Activated T-cell treated with anti-CD3 and anti-CD28 coated beads, Interleukin-2, amount 50 U/mL, for 48 hours (primary cell): ENCODE results near the gene PXDC1.

ENCODE experiments used
- DNase-seq, 2 experiments: peaks; one replicate each; pipeline ENCODE4 v3.0.0-alpha.2; 2020

Gene PXDC1, protein sequence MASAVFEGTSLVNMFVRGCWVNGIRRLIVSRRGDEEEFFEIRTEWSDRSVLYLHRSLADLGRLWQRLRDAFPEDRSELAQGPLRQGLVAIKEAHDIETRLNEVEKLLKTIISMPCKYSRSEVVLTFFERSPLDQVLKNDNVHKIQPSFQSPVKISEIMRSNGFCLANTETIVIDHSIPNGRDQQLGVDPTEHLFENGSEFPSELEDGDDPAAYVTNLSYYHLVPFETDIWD

DNA sequence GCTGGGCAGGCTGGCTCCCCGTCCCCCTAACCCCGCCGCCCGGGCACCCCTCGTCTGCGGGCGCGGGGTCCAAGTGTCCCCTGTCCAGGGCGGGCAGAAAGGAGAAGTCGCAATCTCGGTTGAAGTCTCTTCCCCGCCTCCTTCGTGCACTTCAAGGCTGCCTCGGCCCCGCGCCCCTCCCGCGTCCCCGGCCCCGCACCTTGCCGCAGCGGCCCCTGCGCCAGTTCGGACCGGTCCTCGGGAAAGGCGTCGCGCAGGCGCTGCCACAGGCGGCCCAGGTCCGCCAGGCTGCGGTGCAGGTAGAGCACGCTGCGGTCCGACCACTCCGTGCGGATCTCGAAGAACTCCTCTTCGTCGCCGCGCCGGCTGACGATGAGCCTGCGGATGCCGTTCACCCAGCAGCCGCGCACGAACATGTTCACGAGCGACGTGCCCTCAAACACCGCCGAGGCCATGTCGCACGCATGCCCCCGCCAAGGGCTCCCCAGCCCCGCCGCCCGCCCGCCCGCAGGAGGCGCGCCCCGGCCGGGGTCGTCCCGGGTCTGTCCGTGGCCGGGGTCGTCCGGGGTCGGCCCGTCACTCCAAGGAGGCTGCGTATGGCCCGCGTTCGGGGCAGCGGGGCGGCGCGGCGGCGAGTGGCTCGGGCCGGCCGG, at the start of gene PXDC1:
Gene PXDC1 (minus strand): TSS at position 637 of the 653 bp plus-strand sequence. CDS start 182 bp downstream, at position 455.
- peak; percentile 36 to 47 for DNase-seq

DNA sequence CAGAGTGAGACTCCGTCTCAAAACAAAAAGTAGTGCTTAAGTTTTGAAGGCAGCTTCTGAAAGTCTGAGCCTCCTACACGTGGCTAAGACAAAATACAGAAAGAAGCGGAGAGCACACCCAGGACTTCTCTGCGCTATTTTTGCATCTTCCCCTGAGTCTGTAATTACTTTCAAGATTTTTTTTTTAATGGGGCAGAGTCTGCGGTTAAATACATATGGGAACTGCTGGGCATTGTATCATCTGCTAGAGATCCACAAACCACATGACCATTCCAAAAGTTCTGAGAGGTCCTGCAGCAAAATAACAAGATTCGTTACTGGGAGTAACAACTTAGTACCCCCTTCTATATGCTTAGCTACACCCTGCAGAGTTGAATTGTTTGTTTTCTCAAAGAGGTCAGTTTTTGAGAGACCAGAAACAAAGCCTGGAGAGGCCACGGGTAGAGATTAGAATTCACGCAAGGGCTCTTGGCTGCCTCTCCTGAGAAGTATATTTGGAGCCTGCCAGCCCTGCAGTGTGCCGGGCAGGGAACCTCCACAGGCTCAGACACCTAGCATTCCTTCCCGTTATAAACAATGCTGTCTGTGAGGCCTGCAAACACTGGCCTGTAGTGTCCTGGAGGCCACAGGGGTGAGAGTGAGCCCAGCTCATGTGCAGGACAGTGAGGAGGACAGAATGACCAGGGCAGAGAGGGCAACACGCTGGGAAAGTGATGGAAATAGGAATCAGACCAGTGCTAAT, 49.5 kb upstream of the PXDC1 start:
- no peak for DNase-seq

DNA sequence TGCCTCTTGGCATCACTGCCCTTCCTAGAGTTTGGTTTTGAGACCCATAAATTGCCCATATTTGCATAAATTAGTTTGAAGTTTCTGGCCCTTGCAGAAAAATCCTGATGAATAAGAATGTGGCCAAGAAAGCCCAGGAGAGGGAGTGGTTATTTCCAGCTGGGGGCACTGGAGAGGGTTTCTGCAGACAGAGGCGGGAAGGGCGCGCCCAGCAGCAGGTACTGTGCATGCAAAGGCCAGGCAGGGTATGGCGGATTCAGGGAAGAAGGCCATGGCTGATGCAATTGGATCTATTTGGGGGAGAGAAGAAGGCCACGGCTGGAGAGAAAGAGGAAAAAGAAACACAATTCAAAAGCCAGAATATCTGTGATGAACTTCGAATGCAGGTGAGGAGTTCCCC, 48.2 kb upstream of the PXDC1 start:
- no peak for DNase-seq

DNA sequence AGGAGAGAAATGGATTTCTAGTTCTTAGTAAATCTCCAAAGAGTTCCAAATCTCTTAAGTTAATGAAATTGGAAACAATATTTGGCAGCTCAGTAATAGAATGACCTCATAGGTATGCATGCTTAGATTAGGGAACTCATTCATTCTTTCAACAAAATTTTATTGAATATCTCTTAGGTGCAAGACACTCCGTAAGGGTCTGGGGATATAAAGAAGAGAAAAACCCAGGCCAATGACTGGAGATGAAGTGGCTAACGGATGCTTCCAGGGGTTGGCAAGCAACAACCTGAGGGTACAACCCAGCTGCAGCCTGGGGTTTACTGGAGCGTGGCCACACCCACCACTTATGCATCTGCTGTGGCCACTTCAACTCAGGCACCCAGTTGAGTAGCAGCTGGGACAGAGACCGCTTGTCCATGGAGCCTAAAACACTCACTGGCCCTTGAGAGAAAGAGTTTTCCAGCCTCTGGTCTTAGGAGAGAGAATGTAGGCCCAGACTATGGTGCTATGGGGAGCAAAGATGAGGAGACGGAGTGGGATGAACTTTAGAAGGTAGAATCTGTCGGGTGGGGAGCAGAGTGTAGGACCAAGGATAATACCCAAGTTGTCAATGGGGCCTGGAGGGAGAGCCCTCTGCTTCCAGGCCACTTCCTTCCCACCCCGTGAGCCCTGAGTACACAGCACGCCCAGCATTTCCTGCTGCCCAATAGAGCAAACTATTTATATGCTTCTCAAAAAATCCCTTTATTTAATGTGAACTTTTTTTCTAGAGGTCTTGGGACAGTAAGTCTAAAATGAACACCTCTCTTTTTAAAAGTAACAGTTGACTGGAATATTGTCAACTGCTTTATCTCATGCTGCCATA, 46.8 kb upstream of the PXDC1 start:
- DNase-seq: no peak

GRCh38 chr6:3797231-3798054, 45.9 kb upstream of the PXDC1 start:
- no peak for DNase-seq

DNA sequence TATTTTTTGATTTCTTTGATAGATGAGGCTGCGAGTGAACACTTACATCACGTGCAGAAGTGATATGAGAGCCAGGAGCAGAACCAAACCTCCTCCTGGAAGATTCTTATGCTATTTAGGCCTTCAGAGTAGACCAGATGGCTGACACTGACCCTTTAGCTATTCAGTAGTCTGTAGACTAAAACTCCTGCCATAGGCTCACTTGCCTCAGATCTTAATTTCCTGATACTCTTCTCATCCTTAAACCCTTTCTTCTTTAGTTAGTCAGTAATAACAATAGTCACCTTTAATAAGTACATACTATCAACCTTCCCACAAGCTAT, 45.2 kb upstream of the PXDC1 start:
- no peak for DNase-seq

GRCh38 chr6:3795836-3796718, 44.6 kb upstream of the PXDC1 start:
- no peak for DNase-seq

GRCh38 chr6:3794092-3794491, 42.6 kb upstream of the PXDC1 start:
- DNase-seq: no peak

GRCh38 chr6:3793545-3793944, 42.0 kb upstream of the PXDC1 start:
- DNase-seq: no peak

DNA sequence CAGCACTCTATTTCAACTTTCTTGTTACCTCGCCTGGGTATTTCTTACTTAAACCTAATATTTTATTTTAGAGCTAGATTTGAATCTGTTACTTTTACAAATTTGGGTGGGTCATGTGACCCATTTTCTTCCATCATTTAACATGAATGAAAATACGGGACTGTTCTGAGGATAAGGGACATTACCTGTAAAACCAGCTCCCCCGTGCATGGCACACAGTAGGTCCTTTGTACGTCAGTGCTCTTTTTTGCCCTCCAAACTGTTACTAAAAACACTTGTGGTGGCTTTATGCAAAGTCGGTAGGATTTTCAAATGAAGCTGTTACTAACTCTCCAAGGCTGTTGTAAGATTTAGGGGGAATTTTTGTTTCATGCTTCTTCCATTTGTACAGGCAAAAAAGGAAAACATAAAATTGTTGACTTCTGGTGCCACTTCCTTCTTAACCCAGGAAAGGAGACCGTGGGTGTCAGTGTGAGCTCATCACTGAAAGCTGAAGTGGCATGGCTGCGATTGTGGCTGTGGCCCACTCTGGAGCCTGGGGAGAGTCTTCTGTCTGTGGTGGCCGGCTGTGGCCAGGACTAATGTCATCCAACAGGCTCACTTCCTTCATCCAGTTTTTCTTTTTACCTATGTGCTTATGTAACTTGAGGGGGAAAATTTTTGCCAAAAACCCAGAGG, 40.2 kb upstream of the PXDC1 start:
- no peak for DNase-seq

DNA sequence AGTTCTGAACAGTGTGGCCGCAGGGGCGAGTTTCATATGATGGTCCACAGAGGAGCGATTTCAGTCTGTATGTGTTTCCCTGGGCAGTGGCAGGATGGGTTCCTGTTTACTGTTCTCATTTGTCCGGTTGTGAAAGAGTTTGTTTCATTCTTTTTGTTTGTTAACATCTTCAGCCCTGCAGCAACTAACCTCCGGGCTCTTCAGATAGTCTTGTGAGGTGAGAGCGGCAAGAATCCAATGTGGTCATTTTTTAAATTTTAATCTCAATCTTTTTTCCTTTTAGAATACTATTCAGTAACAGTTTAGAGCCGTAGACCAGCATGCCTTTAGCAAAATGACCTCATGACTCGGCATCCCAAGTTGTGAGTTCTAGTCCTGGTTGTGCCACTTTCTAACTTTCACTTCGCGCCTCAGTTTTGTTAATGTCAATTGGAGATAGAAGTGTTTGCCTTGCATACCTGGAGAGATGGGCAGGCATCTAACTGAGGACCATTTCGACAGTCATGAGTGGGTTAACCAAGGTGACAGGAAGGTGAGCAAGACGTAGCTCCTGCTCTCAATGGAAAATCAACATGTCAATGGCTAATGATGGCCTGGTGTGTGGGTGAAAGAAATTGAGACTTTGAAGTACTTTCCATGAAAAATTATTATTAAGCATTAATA, 38.5 kb upstream of the PXDC1 start:
- DNase-seq: no peak

- DNase-seq: no peak
These were observed 37.7 kb upstream of the PXDC1 start for GRCh38 chr6:3789018-3789895.

- DNase-seq: no peak
These were observed 37.0 kb upstream of the PXDC1 start for GRCh38 chr6:3788408-3789017.

DNA sequence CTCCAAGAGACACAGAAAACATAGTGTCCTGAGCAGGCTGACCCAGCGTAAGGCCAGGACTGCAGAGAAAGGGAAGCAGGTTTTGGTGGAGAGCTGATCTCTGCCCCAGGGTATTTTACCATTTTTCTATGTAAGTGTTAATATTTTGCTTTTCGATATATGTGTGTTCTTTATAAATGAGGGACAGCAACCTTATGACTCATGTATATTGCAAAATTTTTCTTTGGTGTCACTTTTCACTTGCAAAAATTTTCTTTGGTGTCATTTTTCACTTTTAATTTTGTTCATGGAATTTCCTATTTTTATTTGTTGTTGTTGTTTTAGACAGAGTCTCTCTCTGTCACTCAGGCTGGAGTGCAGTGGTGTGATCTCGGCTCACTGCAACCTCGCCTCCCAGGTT, 34.6 kb upstream of the PXDC1 start:
- DNase-seq: no peak

DNA sequence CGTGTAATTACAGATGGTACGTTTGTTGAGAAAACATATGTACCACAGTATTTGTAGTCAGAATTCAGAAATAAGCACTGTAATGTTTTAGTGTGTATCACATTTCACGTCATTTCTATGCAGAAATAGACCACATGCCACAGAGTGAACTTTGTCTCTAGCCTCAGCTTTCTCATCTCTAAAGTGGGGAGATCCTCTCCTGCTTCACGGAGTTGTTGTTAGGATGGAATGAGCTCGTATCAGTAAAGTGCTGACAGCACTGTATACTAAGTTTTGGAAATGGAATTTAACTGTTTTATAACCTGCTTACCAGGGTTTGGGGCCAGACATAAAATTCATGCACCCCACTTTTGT, 34.2 kb upstream of the PXDC1 start:
- no peak for DNase-seq

- DNase-seq: no peak
These were observed 33.6 kb upstream of the PXDC1 start for GRCh38 chr6:3784885-3785744.

GRCh38 chr6:3784423-3784822, 32.9 kb upstream of the PXDC1 start:
- no peak for DNase-seq
